ENCODE measurements around the gene RBM48.
"Not testable (repeated sequence)": the region's sequence is repeated elsewhere in the genome, so short reads cannot be mapped to it uniquely, and the experiment has no call there.

RBM48 gene

DNA sequence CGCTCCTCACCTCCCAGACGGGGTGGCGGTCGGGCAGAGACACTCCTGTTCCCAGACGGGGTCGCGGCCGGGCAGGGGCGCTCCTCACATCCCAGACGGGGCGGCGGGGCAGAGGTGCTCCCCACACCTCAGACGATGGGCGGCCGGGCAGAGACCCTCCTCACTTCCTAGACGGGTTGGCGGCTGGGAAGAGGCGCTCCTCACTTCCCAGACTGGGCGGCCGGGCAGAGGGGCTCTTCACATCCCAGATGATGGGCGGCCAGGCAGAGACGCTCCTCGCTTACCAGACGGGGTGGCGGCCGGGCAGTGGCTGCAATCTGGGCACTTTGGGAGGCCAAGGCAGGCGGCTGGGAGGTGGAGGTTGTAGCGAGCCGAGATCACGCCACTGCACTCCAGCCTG lies 16.5 kb downstream of the RBM48 start:
- not testable (repeated sequence) for ATAC-seq, DNase-seq

DNA sequence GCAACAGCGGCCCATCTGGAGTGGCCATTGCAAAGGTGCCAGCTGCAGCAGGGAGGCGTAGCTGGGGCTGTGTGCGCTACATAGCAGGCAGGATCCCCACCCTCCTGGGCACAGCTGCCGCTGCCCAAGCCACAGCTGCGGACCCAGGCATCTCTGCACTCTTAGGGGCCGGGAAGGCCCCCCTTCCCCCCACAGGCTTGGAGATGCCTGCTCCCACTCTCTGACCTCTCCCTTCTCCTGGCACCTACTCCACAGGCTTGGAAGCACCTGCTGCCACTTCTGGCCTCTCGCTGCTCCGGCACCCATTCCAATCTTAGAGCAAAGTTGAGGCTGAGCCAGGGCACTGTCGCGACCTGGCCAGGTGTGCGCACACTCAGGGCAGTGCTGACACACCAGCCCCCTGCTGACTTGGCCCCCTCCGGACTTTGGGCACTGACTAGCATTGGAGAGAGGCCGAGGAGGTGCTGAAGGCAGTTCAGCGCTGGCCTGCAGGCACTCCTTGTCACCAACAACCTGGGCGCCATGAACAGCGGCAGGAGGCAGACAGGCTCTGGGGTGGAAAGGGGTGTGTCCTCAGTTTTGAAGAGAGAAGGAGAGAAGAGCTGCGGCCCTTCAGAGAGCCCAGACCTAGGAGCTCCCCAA lies 18.4 kb downstream of the RBM48 start:
- DNase-seq (no peak), ATAC-seq (no peak)

DNA sequence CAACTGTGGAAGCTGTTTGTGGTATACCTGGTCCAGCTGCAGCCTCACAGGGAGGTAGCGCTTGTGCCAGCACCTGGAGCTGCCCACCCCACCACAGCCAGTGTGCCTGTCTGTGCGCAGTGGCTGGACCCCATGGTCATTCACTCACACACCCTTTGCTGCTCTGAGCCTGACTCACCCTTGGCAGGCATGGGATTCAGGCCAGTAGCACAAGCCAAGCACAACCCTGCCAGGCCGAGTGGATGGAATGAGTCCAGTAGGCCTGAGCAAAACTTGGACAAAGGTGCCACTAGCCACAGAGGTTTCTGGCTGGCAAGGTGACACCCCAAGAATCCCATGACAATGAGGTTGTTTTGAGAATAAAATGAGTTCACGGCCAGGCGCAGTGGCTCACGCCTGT lies 19.0 kb downstream of the RBM48 start:
- DNase-seq: no peak
- ATAC-seq: no peak

DNA sequence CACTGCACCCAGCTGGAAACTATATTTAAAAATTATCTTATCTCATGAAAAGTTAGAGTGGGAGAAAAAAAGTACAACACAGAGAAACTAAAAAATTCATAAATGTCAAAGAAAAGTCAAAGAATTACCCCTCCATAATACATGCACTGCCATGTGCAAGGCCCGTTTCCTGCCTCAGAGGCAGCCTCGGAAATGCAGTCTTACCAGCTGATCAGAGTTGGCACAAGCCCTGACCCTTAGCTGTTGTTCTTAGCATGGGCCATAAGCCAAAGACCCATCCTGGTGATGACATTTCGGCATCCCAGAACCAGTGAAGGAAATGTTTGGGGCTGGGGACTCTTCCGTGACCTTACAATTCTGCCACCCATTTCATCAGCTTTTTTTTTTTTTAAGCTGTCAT lies 21.6 kb downstream of the RBM48 start:
- no peak for ATAC-seq
- no peak for DNase-seq

DNA sequence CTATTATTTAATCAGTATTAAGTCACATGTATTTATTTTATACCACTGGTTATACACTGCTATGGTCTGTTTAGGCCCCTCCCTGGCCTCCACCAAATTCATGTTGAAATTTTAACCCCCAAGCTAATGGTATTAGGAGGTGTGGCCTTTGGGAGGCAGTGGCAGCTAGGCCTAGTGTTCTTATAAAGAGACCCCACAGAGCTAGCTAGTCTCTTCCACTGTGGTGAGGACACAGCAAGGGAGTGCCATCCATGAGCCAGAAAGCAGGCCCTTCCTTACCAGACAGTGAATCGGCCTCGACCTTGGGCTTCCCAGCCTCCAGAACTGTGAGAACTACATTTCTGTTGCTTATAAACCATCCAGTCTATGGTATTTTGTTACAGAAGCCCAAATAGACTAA lies 28.7 kb downstream of the RBM48 start:
- ATAC-seq: no peak
- DNase-seq: no peak

DNA sequence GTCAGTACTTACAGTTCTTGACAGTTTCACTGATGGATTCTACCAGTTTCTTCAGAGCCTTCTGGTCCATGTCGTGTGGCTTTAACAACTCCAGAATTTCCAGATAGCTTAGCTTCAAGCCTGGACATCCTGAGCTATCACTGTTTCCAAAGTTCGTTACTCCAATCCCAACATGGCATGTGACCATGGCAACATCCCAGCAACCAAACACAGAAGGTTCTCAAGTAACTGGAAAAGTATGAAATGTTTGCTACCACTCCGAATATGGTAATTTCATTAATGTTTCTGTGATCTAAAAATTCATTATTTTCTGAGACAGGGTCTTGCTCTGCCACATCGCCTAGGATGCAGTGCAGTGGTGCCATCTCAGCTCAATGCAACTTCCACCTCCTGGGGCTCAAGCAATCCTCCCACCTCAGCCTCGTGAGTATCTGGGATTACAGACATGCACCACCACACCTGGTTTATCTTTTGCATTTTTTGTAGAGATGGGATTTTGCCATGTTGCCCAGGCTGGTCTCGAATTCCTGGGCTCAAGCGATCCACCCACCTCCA lies 29.3 kb downstream of the RBM48 start:
- DNase-seq: no peak
- ATAC-seq: no peak

DNA sequence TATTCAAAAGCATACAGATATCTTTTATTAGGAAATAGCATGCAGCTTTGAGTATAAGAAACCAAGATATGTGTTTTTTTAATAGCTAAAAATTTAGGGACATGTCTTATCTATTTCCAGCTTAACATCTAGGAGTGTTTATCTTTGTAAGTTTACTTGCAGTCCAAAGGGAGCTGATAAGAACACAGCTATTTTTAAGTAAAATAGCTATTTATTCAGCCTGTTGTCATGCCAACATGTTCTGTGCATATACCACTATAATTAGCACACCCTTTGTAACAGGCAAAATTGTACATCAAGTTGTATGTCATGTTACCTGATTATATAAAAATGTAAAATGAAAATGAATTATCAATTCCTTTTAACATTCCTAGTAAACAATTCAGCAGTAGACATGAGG lies 32.0 kb downstream of the RBM48 start:
- ATAC-seq (no peak), DNase-seq (no peak)

DNA sequence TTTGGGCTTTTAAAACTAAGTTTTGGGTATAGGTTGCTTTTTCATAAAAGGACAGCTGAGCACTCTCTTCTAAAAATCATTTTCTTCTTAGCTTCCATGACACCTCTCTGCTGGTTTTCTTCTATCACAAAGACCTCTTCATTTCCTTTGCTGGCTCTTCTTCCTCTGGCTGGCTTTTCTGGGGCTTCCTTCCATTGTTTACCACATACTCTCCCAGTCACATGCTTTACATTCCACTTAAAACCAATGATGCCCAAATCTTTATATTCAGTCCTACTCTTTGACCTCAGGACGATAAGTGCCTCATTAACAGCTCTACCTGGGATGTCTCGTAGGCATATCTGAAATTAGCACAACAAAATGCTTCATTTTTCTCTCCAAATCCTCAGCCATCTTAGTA lies 34.8 kb downstream of the RBM48 start:
- ATAC-seq: no peak
- no peak for DNase-seq

DNA sequence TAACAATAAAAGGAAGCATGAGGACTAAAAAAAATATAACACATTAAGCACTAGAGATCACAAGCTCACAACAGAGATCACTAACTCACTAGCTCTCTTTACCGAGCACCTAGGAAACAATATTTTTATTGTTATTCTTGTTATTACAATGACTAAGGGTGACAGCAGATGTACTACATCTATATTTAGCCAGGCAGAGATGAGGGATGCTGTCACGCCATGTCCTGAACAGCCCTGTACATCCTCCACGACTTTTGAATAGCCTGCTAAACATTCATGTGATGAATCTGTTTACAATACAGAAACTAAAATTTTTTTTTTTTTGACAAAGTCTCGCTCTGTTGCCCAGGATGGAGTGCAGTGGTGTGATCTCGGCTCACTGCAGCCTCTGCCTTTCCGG lies 38.9 kb downstream of the RBM48 start:
- DNase-seq (no peak), ATAC-seq (no peak)

DNA sequence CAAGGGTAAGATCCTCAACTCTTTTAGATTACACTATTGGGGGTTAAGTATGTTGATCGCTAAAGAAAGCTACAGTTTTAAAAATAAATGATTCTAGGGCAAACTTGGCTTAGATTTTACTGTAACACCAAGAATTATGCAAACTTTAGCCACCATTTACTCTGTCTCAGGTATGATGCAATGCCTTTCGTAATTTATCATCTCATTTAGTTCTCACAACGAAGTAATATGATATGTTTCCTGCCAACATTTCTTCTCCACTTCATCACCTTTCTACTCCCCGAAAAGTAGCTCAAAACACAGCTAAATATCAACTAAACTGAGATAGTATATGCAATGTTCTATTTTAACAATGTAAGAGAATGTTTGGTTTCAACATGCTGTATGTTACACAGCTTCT lies 40.5 kb downstream of the RBM48 start:
- DNase-seq: no peak

DNA sequence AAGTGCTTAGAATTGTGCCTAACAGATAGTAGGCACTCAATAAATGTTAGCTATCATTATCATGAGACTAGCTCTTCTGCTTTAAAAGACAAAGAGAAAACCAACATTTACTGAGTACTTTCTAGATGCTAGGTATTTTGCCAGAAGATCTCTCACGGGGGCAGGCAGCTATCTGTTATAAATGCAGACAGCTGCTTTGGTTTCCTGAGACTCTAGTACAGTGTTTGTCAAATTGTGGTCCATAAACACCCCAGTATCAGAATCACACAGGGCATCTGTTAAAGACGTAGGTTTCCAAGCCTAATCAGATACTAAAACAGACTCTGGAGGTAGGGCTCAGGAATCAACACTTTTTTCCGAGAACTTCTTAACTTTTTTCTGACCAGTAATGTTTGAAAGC lies 47.7 kb downstream of the RBM48 start:
- DNase-seq (no peak), ATAC-seq (no peak)

More for the DNA sequence above, 40.5 kb downstream of the RBM48 start:
- ATAC-seq: no peak

DNA sequence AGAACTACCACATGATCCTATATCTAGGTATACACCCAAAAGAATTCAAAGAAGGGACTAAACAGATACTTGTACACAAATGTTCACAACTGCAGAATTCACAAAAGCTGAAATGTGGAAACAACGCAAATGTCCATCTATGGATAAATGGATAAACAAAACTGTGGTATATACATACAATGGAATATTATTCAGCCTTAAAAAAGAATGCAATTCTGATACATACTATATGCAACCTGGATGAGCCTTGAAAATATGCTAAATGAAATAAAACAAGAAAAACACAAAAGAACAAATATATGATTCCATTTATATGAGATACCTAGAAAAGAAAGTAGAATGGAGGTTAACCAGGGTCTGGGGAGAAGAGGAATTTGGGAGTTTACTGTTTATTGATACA lies 54.4 kb downstream of the RBM48 start:
- ATAC-seq: no peak
- no peak for DNase-seq

DNA sequence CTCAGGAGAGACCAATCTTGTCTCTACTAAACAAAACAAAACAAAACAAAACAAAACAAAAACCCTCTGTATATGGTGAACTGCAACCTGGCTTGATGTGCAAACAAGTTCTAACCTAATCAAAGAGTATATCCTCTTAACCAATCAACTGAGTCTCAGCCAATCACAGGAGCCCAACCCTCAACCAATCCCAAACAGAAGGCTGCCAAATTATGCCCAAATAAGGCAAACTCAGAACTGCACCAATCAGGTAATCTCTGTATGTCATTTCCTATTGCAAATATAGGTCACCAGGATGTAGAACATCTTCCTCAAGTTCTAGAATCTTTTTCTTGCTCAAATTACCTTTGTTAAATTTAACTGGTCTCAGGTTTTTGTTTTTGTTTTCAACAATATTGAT lies 56.4 kb downstream of the RBM48 start:
- DNase-seq: no peak
- no peak for ATAC-seq

DNA sequence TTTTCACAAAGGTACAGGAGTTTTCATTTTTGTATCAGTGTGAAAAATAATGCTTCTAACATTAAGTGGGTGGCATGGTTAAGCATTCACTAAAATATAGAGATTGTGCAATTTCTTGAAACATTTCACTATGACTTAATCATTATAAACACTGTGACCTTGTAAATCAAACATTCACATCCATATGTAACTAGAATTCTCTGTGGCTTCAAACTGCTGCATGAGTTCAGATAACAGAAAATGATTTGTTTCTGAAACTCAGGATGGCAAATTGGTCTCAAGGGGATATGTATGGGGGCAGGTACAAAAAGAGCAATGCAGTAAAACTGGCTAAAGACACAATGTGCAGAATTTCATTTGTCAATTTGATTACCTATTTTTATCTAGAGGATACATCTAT lies 57.8 kb downstream of the RBM48 start:
- no peak for ATAC-seq
- DNase-seq: no peak

DNA sequence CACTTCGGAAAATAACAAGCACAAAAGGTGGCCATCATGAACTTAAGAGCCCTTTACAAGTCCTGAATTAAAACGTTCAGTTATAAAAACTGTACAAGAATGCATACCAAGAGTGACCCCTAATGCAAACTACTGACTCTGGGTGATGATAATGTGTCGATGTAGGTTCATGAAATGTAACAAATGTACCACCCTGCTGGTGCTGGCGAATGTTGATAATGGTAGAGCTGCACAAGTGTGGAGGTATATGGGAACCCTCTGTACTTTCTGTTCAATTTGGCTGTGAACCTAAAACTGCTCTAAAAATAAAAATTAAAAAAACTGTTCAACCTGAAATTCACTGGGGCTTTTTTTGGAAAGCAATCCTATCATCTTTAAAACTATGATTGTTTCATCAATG lies 58.2 kb downstream of the RBM48 start:
- ATAC-seq: no peak
- no peak for DNase-seq

Data from stimulated activated naive CD8-positive, alpha-beta T cell treated with anti-CD3 and anti-CD28 coated beads, Interleukin-15, Interleukin-2, amounts not matched to agents 100 U/mL and 50 U/mL, for 24 hours (primary cell).